ENCODE data around the gene STK39. TPM values are rescaled to one million over a fixed set of nuclear protein-coding genes. Genes with fewer than 3 reads are reported as not detected.

Gene STK39
- total RNA-seq, 1 donor from 2014 or later = 14.3 TPM

DNA sequence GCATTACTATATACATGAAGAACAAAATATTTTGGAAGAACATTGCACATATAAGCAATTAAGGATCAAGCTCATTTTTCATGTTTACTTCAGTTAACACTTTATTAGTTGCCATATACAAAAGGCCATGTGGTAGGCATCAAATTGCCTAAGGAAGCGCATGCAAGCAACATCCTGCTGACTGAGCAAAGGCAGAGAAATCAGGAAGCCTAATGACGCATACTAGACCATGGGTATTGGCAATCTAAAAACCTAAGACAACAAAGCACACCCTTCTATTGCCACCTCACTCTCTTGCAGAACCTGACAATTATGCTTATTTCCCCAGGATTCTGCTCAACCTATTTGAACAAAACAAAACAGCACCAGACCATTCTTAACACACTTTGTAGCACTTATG lies 171.9 kb downstream of the STK39 start:
- H3K4me1 Mint-ChIP-seq (ENCODE audit: unreplicated experiment) = peaks cover 3% of the 10 kb centered on the region
- H3K27ac Mint-ChIP-seq (ENCODE audit: unreplicated experiment) = no peak overlapping the region
- peaks cover 1% of the 10 kb centered on the region for H3K27me3 Mint-ChIP-seq (ENCODE audit: unreplicated experiment)
- H3K36me3 Mint-ChIP-seq (ENCODE audit: low read depth, unreplicated experiment) = peaks cover 4% of the 10 kb centered on the region
- no peaks in the 10 kb centered on the region for H3K9me3 Mint-ChIP-seq (ENCODE audit: unreplicated experiment)
- H3K4me3 Mint-ChIP-seq (ENCODE audit: unreplicated experiment) = no peak overlapping the region
- TF ChIP-seq, protein P1, sequence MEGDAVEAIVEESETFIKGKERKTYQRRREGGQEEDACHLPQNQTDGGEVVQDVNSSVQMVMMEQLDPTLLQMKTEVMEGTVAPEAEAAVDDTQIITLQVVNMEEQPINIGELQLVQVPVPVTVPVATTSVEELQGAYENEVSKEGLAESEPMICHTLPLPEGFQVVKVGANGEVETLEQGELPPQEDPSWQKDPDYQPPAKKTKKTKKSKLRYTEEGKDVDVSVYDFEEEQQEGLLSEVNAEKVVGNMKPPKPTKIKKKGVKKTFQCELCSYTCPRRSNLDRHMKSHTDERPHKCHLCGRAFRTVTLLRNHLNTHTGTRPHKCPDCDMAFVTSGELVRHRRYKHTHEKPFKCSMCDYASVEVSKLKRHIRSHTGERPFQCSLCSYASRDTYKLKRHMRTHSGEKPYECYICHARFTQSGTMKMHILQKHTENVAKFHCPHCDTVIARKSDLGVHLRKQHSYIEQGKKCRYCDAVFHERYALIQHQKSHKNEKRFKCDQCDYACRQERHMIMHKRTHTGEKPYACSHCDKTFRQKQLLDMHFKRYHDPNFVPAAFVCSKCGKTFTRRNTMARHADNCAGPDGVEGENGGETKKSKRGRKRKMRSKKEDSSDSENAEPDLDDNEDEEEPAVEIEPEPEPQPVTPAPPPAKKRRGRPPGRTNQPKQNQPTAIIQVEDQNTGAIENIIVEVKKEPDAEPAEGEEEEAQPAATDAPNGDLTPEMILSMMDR (IDR thresholded peaks at IDR 0.05; ENCODE audit: unreplicated experiment) = no peak
- DNase-seq (ENCODE audit: low spot score) = no peak

DNA sequence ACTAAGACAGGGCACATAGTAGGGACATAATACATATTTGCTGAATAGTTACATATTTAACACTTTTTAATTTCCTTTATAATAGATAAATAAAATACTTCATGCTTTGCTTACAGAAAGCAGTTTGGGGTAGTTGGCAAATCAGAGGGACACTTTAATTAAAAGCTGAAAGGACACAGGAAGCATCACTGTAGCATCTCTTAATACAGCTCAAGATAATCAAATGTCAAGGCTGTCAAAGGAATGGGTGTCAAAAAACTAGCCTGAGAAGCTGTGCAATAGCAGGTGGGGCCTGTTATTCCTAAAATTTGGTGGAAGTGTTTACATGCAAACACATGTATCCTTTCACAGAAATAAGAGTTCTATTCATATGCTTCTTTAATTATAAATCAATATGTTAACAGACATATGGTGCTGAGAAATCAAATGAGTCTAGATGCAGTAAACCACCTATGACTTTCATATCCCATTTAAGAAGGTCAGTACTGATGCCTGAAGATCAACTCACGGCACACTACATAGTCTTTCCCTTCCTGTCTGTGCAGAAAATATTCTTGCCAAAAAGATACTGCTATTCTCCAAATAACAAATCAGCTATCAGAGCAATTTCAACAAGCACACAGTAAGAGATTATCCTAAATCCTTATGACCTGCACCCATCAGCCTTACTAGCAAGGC lies 174.6 kb downstream of the STK39 start:
- no peak overlapping the region for H3K4me3 Mint-ChIP-seq (ENCODE audit: unreplicated experiment)
- no peak overlapping the region for H3K27ac Mint-ChIP-seq (ENCODE audit: unreplicated experiment)

DNA sequence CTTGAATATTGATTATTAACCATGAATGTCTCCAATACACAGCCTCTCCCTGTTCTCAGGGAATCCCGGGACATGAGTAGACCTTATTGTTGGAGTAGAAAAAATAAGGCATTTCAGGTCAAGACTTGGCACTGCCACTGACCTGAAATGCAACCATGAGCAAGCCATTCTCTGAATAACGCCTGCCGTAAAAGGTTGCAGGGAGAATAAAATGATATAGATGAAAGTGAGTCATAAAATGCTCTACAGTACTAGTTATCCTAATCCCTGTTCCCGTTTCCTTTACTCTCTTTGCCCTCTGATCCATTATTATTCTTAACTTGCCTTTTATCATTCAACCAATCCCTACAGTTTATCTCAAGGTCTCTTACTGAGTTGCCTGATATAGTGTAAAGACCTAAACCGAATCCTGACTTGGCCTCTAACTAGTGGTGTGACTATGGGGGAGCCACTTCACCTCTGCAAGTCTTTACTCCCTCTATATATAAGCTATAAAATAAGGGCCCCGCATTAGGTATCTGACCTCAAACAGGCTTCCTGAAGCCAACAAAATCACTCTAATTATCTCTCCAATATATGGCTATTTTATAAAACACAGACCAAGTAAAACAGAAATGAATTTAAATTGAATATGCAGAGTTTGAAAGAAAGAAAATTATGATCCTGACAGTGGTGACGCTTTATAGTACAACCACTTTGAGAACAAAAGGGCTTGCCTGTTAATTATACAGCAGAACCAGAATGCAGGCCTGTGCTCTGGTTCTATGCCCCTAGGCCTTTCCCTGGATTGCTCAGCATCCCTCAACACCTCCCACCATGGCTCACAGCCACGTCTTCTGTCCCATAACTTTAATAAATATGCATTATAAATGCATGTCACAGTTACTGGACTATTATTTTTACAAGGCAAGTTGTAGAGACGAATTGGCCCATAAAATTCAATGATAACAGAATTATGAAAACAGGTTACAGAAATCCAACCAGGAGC lies 183.1 kb downstream of the STK39 start:
- H3K4me1 Mint-ChIP-seq (ENCODE audit: unreplicated experiment) = no peaks in the 10 kb centered on the region
- TF ChIP-seq, protein P1 (IDR thresholded peaks at IDR 0.05; ENCODE audit: unreplicated experiment) = no peak
- H3K4me3 Mint-ChIP-seq (ENCODE audit: unreplicated experiment) = no peak overlapping the region
- H3K27me3 Mint-ChIP-seq (ENCODE audit: unreplicated experiment) = peaks cover 2% of the 10 kb centered on the region
- no peak for DNase-seq (ENCODE audit: low spot score)
- no peaks in the 10 kb centered on the region for H3K9me3 Mint-ChIP-seq (ENCODE audit: unreplicated experiment)
- H3K36me3 Mint-ChIP-seq (ENCODE audit: low read depth, unreplicated experiment) = peaks cover 4% of the 10 kb centered on the region
- H3K27ac Mint-ChIP-seq (ENCODE audit: unreplicated experiment) = no peak overlapping the region

More for the DNA sequence above, 174.6 kb downstream of the STK39 start:
- Mint-ChIP-seq H3K27me3 (ENCODE audit: unreplicated experiment) (peaks cover 1% of the 10 kb centered on the region), H3K4me1 (ENCODE audit: unreplicated experiment) (peaks cover 3% of the 10 kb centered on the region), H3K9me3 (ENCODE audit: unreplicated experiment) (no peaks in the 10 kb centered on the region), H3K36me3 (ENCODE audit: low read depth, unreplicated experiment) (peaks cover 2% of the 10 kb centered on the region)
- DNase-seq (ENCODE audit: low spot score) = no peak
- TF ChIP-seq, protein P1 (IDR thresholded peaks at IDR 0.05; ENCODE audit: unreplicated experiment) = no peak

DNA sequence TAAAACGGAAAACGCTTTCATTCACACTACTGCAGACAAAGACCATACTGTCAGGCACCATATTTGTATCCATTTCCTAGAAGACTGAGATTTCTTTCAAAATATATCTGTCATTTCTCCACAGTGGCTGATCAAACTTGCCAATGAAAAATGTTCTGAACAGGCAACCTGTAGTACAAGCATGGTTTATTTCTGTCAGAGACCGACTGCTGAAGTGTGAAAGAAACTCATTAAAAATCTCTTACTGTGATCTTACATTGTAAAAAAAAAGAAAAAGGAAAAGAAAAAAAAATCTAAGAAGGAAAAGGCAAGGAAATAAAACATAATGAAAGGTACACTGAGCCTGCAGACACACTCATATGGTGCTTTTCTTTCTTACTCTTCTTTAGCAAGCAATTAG lies 184.5 kb downstream of the STK39 start:
- Mint-ChIP-seq H3K36me3 (ENCODE audit: low read depth, unreplicated experiment) (peaks cover 4% of the 10 kb centered on the region), H3K4me3 (ENCODE audit: unreplicated experiment) (no peak overlapping the region), H3K27ac (ENCODE audit: unreplicated experiment) (no peak overlapping the region), H3K27me3 (ENCODE audit: unreplicated experiment) (peaks cover 2% of the 10 kb centered on the region), H3K4me1 (ENCODE audit: unreplicated experiment) (no peaks in the 10 kb centered on the region), H3K9me3 (ENCODE audit: unreplicated experiment) (no peaks in the 10 kb centered on the region)
- TF ChIP-seq, protein P1 (IDR thresholded peaks at IDR 0.05; ENCODE audit: unreplicated experiment) = no peak
- no peak for DNase-seq (ENCODE audit: low spot score)
